ENCODE data around the gene ANXA6. TPM values are rescaled to one million over a fixed set of nuclear protein-coding genes. Genes with fewer than 3 reads are reported as not detected.

ANXA6 gene
- total RNA-seq, 1 experiment from 2014 or later = 98.7 TPM

GRCh38 chr5:151132963-151133362 lies 24.6 kb downstream of the ANXA6 start:
- no peak overlapping the region for H2AFZ ChIP-seq (ENCODE audit: low read length)
- no peaks in the 10 kb centered on the region for H3K79me2 ChIP-seq (ENCODE audit: insufficient read depth, low read length)
- no peak overlapping the region for H2BK5ac ChIP-seq (ENCODE audit: insufficient read length, low read length)
- no peak overlapping the region for H3K4ac ChIP-seq (ENCODE audit: low read depth, low read length)
- peaks cover 2% of the 10 kb centered on the region for H4K20me1 ChIP-seq (ENCODE audit: control insufficient read depth, insufficient read depth, insufficient read length)
- H3K9ac ChIP-seq (ENCODE audit: extremely low read depth, insufficient read length, low read length) = no peak overlapping the region
- H3K18ac ChIP-seq (ENCODE audit: insufficient read length, low read depth, low read length) = no peak overlapping the region
- H3K27me3 Mint-ChIP-seq (ENCODE audit: low read depth) = no peaks in the 10 kb centered on the region
- no peaks in the 10 kb centered on the region; the same call in 1 of the 2 replicates for H3K4me1 ChIP-seq (ENCODE audit: insufficient read depth, low read length)
- WGBS (ENCODE audit: extremely low coverage, insufficient read length, low lambda C conversion rate) = no CpG with 5 or more reads among the region's 4 CpGs
- H2BK15ac ChIP-seq (ENCODE audit: low read depth, low read length) = no peak overlapping the region
- H3K27ac ChIP-seq (ENCODE audit: insufficient read length, low read depth, low read length) = no peak overlapping the region
- TF ChIP-seq CTCF (conservative IDR thresholded peaks at IDR 0.05) = no peak
- peaks cover 17 to 85% (median 69%) of the 10 kb centered on the region in 3 experiments; a peak in 6 of 7 replicates for H3K36me3 Mint-ChIP-seq (ENCODE audit: insufficient read depth in 1 of 3, low read depth in 3 of 3)
- H2BK20ac ChIP-seq (ENCODE audit: low read depth, low read length, poor library complexity, severe bottlenecking) = no peak overlapping the region
- H2BK120ac ChIP-seq (ENCODE audit: low read depth, low read length, poor library complexity, severe bottlenecking) = no peak overlapping the region
- H3T11ph ChIP-seq (ENCODE audit: low read length) = no peak overlapping the region
- no peak overlapping the region for H2AK5ac ChIP-seq (ENCODE audit: insufficient read length, low read length)
- H3K27me3 ChIP-seq (ENCODE audit: insufficient read depth, low read length) = no peaks in the 10 kb centered on the region
- no peaks in the 10 kb centered on the region for H3K9me3 ChIP-seq (ENCODE audit: control insufficient read depth, low read depth, low read length)
- no peak overlapping the region for H3K4me2 ChIP-seq (ENCODE audit: insufficient read depth, insufficient read length, low read length)
- H4K5ac ChIP-seq (ENCODE audit: insufficient read length, low read depth, low read length) = no peak overlapping the region
- no peak overlapping the region for H2BK12ac ChIP-seq (ENCODE audit: insufficient read length, low read depth, low read length)
- no peak overlapping the region for H3K14ac ChIP-seq (ENCODE audit: insufficient read depth, low read length)
- H3K79me1 ChIP-seq (ENCODE audit: insufficient read depth, low read depth, low read length, poor library complexity, severe bottlenecking) = no peaks in the 10 kb centered on the region
- H3K27ac Mint-ChIP-seq = no peak overlapping the region
- H4K91ac ChIP-seq (ENCODE audit: insufficient read length, low read depth, low read length) = no peak overlapping the region
- H3K4me3 Mint-ChIP-seq = no peak overlapping the region
- no peak overlapping the region for H3K23ac ChIP-seq (ENCODE audit: insufficient read length, low read depth, low read length)
- DNase-seq = no peak
- H3K4me1 Mint-ChIP-seq = 0 out of 4 replicates have a peak, but pooled peaks cover 0 to 4% of the 10 kb centered on the region in 2 experiments
- no peak overlapping the region for H4K8ac ChIP-seq (replicated peaks; ENCODE audit: insufficient read length, low read depth, low read length)
- H3K56ac ChIP-seq (ENCODE audit: insufficient read length, low read depth, low read length) = no peak overlapping the region
- H3K9me3 Mint-ChIP-seq = no peaks in the 10 kb centered on the region
- no peaks in the 10 kb centered on the region for H3K23me2 ChIP-seq (ENCODE audit: insufficient read length, low read depth, low read length, poor library complexity, severe bottlenecking)
